ENCODE data around the gene STRA8. TPM values are rescaled to one million over a fixed set of nuclear protein-coding genes. Genes with fewer than 3 reads are reported as not detected.

The STRA8 gene
- total RNA-seq, 1 experiment from 2014 or later = not detected

DNA sequence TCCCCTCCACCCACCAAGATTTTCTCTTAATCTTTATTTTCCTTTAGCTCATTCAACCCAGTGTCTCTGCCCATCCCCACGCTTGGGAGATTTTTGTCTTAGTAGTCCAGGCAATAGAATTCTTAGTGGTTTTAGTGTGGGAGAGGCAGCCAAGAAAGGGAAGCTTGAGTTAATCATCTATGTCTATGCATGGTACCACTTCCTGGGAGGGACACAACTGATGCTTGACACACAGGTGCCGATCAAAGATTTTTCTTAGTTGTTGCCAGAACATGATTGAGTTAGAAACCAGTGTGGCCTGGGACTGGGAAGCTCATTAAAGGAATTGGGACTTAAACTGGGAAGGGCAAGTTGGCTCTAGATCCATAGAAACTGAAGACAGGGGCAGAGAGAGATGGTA, 3.1 kb downstream of the STRA8 start:
- H3K27me3 ChIP-seq (ENCODE audit: insufficient read depth, low read depth) = 0 out of 2 replicates have a peak, but pooled peaks cover 3% of the 10 kb centered on the region
- H3K4me2 ChIP-seq = no peak overlapping the region
- no peaks in the 10 kb centered on the region for H3K79me2 ChIP-seq (ENCODE audit: low read depth)
- no TSS peak for BruUV-seq (replicated peaks)
- H2AFZ ChIP-seq = no peak overlapping the region
- H3K4me3 ChIP-seq = no peak overlapping the region
- DNase-seq = no peak
- H3K27ac ChIP-seq = no peak overlapping the region
- no peaks in the 10 kb centered on the region for H3K4me1 ChIP-seq (replicated peaks; ENCODE audit: insufficient read depth)
- H4K20me1 ChIP-seq (ENCODE audit: insufficient read depth) = no peaks in the 10 kb centered on the region
- no peaks in the 10 kb centered on the region for H3F3A ChIP-seq (ENCODE audit: insufficient read depth, low read depth)
- intact Hi-C loops (cut with micrococcal nuclease; ENCODE audit: unreplicated experiment) = loop anchor here (5.0 kb wide), 1 partner anchor 1476 kb away; no protein-coding TSS in a partner anchor
- TF ChIP-seq, protein P1, sequence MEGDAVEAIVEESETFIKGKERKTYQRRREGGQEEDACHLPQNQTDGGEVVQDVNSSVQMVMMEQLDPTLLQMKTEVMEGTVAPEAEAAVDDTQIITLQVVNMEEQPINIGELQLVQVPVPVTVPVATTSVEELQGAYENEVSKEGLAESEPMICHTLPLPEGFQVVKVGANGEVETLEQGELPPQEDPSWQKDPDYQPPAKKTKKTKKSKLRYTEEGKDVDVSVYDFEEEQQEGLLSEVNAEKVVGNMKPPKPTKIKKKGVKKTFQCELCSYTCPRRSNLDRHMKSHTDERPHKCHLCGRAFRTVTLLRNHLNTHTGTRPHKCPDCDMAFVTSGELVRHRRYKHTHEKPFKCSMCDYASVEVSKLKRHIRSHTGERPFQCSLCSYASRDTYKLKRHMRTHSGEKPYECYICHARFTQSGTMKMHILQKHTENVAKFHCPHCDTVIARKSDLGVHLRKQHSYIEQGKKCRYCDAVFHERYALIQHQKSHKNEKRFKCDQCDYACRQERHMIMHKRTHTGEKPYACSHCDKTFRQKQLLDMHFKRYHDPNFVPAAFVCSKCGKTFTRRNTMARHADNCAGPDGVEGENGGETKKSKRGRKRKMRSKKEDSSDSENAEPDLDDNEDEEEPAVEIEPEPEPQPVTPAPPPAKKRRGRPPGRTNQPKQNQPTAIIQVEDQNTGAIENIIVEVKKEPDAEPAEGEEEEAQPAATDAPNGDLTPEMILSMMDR (conservative IDR thresholded peaks at IDR 0.05) = no peak
- TF ChIP-seq EZH2 (IDR thresholded peaks at IDR 0.05; ENCODE audit: low read depth) = no peak
- no peaks in the 10 kb centered on the region for H3K9me2 ChIP-seq (ENCODE audit: insufficient read depth)
- ChIA-PET CTCF (interaction anchor here (0.6 kb wide), 1 partner anchor 230 kb away, joined by 3 read pairs; no protein-coding TSS in a partner anchor), POLR2A (ENCODE audit: unreplicated experiment) (no interaction called here)
- H3K36me3 ChIP-seq (ENCODE audit: low read depth) = no peaks in the 10 kb centered on the region
- H3K9me3 ChIP-seq (ENCODE audit: insufficient read depth, low read depth) = no peaks in the 10 kb centered on the region

DNA sequence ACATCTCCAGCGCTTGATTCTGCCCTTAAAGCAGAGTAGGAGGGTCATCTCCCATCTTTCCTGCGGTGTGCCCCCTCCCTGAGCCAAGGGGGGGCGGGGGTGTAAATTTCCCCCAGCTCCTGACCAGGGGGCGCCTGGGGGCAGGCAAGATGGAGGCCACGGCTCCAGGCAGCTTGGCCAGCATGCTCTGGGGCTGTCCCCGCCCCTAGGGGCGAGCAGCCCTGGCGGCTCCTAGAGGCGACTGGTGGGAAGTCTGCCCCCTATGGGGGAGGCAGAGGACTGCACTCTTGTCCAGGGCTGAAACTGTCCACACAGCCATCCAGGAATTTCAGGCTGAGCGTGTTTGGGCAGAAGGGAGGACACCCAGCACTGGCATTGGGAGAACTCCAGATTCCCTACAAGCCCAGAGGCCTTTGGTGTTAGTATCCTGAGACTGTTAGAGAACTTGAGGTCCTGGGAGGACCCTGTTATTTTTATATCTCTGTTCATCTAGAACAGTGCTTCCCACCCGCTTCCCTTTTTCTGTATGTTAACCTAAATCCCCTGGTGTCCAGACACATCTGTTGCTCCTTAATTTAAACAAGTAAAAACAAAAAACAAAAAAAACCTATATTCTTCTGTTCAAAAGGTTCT, 4.6 kb downstream of the STRA8 start:
- H3K9me2 ChIP-seq (ENCODE audit: insufficient read depth) = no peaks in the 10 kb centered on the region
- intact Hi-C loops (cut with micrococcal nuclease; ENCODE audit: unreplicated experiment) = loop anchor here (5.0 kb wide), 1 partner anchor 1474 kb away; no protein-coding TSS in a partner anchor
- no peak overlapping the region for H3K4me2 ChIP-seq
- TF ChIP-seq, protein P1 (conservative IDR thresholded peaks at IDR 0.05) = peak; percentile 73
- no peak for TF ChIP-seq EZH2 (IDR thresholded peaks at IDR 0.05; ENCODE audit: low read depth)
- no peaks in the 10 kb centered on the region for H3K9me3 ChIP-seq (ENCODE audit: insufficient read depth, low read depth)
- no peaks in the 10 kb centered on the region for H3F3A ChIP-seq (ENCODE audit: insufficient read depth, low read depth)
- no peak overlapping the region for H3K4me3 ChIP-seq
- no peaks in the 10 kb centered on the region for H3K4me1 ChIP-seq (replicated peaks; ENCODE audit: insufficient read depth)
- H3K36me3 ChIP-seq (ENCODE audit: low read depth) = no peaks in the 10 kb centered on the region
- no peak overlapping the region for H2AFZ ChIP-seq
- CTCF ChIA-PET = interaction anchor here (0.6 kb wide), 1 partner anchor 534 kb away, joined by 3 read pairs; no protein-coding TSS in a partner anchor
- H3K27me3 ChIP-seq (ENCODE audit: insufficient read depth, low read depth) = 0 out of 2 replicates have a peak, but pooled peaks cover 3% of the 10 kb centered on the region
- no peak overlapping the region for H3K27ac ChIP-seq
- H4K20me1 ChIP-seq (ENCODE audit: insufficient read depth) = no peaks in the 10 kb centered on the region
- no peaks in the 10 kb centered on the region for H3K79me2 ChIP-seq (ENCODE audit: low read depth)
- no TSS peak for BruUV-seq (replicated peaks)
- DNase-seq = peak in 1 of 2 experiments; percentile 14
- POLR2A ChIA-PET (ENCODE audit: unreplicated experiment) = no interaction called here

DNA sequence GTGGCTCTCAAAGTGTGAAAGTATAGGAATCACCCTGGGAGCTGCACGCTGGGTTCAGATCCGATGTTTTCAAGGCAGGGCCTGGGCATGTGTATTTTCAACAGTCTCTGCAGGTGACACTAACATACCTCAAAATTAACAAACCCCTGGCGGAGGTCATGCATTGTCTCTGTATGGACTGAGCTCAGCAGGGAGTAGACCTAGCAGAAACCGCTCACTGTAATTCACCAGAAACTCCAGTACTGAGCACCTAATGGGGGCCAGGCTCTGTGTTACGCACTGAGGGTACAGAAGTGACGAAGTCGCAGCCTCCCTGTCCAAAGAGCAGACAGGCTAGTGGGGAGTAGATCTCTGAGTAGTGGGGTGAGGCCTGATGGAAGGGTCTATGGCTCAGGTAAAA, 5.6 kb downstream of the STRA8 start:
- no peak overlapping the region for H2AFZ ChIP-seq
- BruUV-seq (replicated peaks) = no TSS peak
- H3K9me3 ChIP-seq (ENCODE audit: insufficient read depth, low read depth) = no peaks in the 10 kb centered on the region
- H3K9me2 ChIP-seq (ENCODE audit: insufficient read depth) = no peaks in the 10 kb centered on the region
- POLR2A ChIA-PET (ENCODE audit: unreplicated experiment) = interaction anchor here (0.6 kb wide), 1 partner anchor 200 kb away, joined by 8 read pairs; no protein-coding TSS in a partner anchor
- no peak overlapping the region for H3K4me3 ChIP-seq
- intact Hi-C loops (cut with micrococcal nuclease; ENCODE audit: unreplicated experiment) = loop anchor here (5.0 kb wide), 1 partner anchor 1473 kb away; no protein-coding TSS in a partner anchor
- TF ChIP-seq, protein P1 (conservative IDR thresholded peaks at IDR 0.05) = no peak
- TF ChIP-seq EZH2 (IDR thresholded peaks at IDR 0.05; ENCODE audit: low read depth) = no peak
- H3K4me2 ChIP-seq = no peak overlapping the region
- H3K36me3 ChIP-seq (ENCODE audit: low read depth) = no peaks in the 10 kb centered on the region
- no peak overlapping the region for H3K27ac ChIP-seq
- H4K20me1 ChIP-seq (ENCODE audit: insufficient read depth) = no peaks in the 10 kb centered on the region
- CTCF ChIA-PET = interaction anchor here (0.7 kb wide), 1 partner anchor 681 kb away, joined by 3 read pairs; no protein-coding TSS in a partner anchor
- DNase-seq = no peak
- H3K27me3 ChIP-seq (ENCODE audit: insufficient read depth, low read depth) = 0 out of 2 replicates have a peak, but pooled peaks cover 3% of the 10 kb centered on the region
- no peaks in the 10 kb centered on the region for H3K4me1 ChIP-seq (replicated peaks; ENCODE audit: insufficient read depth)
- H3F3A ChIP-seq (ENCODE audit: insufficient read depth, low read depth) = no peaks in the 10 kb centered on the region
- H3K79me2 ChIP-seq (ENCODE audit: low read depth) = no peaks in the 10 kb centered on the region

All from PC-9 (cell line).